K562 (cell line): ENCODE data around the gene ZNF48. TPM values are rescaled to one million over a fixed set of nuclear protein-coding genes. Genes with fewer than 3 reads are reported as not detected.

ENCODE experiments used
- ATF1 ChIP-seq, 2 experiments: fragments of 450-650 bp in 1 of 2; IDR thresholded peaks; 2 replicates each; pipeline ENCODE4 v1.6.1; 2016; ENCODE audit warnings: missing compliant biosample characterization in 1 of 2, missing genetic modification characterization in 1 of 2
- CBX2 ChIP-seq: fragments of 200-600 bp; sonication (generic); IDR thresholded peaks from one replicate; pipeline ENCODE4 v1.6.1; 2012; ENCODE audit warnings: mild to moderate bottlenecking, low read length, inconsistent platforms; ENCODE audit not compliant: insufficient read depth, poor library complexity, severe bottlenecking
- EHMT2 ChIP-seq: fragments of 450-650 bp; IDR thresholded peaks from 2 replicates; pipeline ENCODE4 v1.6.1; 2018; ENCODE audit warnings: antibody characterized with exemption
- HMGN3 ChIP-seq: IDR thresholded peaks from 2 replicates; pipeline ENCODE4 v1.6.1; 2011; ENCODE audit warnings: borderline replicate concordance, low read depth, mild to moderate bottlenecking, mixed read lengths, low read length; ENCODE audit not compliant: insufficient read length; ENCODE audit errors: extremely low read depth
- KAT2B ChIP-seq: IDR thresholded peaks from one replicate; pipeline ENCODE4 v1.6.1; 2012; ENCODE audit warnings: low read depth, mild to moderate bottlenecking, control low read depth, inconsistent platforms, low read length, moderate library complexity
- LCOR ChIP-seq: sonication (generic); formaldehyde crosslinking; IDR thresholded peaks from 2 replicates; pipeline ENCODE4 v1.8.0; 2022; ENCODE audit warnings: mild to moderate bottlenecking, missing genetic modification reagents
- MLLT1 ChIP-seq, 2 experiments: fragments of 450-650 bp; IDR thresholded peaks; 2 replicates each; pipeline ENCODE4 v1.6.1; 2016
- NR2F6 ChIP-seq: fragments of 450-650 bp; formaldehyde crosslinking; IDR thresholded peaks from 2 replicates; pipeline ENCODE4 v1.4.0; 2020; ENCODE audit warnings: mild to moderate bottlenecking
- PCBP1 ChIP-seq: fragments of 200-400 bp; formaldehyde crosslinking; IDR thresholded peaks from 2 replicates; pipeline ENCODE4 v1.6.1; 2018; ENCODE audit warnings: mild to moderate bottlenecking, low read depth, low read length; ENCODE audit not compliant: poor library complexity, severe bottlenecking
- POLR2A ChIP-seq: fragments of 450-650 bp; conservative IDR thresholded peaks from 2 replicates; pipeline ENCODE4 v1.6.1; 2016
- POLR2H ChIP-seq: IDR thresholded peaks from 2 replicates; pipeline ENCODE4 v1.6.1; 2016; ENCODE audit warnings: missing genetic modification characterization, low read depth, mild to moderate bottlenecking, control low read depth, missing compliant biosample characterization, moderate library complexity
- PRPF4 ChIP-seq: fragments of 200-400 bp; formaldehyde crosslinking; IDR thresholded peaks from one replicate; pipeline ENCODE4 v1.6.1; 2017; ENCODE audit warnings: low read length, low read depth, mild to moderate bottlenecking; ENCODE audit not compliant: insufficient read depth, poor library complexity, severe bottlenecking
- RBM39 ChIP-seq: fragments of 200-400 bp; formaldehyde crosslinking; optimal IDR thresholded peaks from 2 replicates; pipeline ENCODE3; 2018; ENCODE audit warnings: low read depth, low read length
- RNF2 ChIP-seq: sonication (generic); IDR thresholded peaks from 2 replicates; pipeline ENCODE4 v1.6.1; 2016
- ZBTB40 ChIP-seq, 2 experiments: fragments of 450-650 bp in 1 of 2; sonication (generic) in 1 of 2; formaldehyde crosslinking in 1 of 2; IDR thresholded peaks; 2 replicates each; pipeline versions ENCODE4 v1.7.1 to v1.9.0; 2016 to 2022; ENCODE audit warnings: inconsistent platforms in 1 of 2, mild to moderate bottlenecking in 1 of 2, missing genetic modification reagents in 1 of 2
- ZNF384 ChIP-seq: IDR thresholded peaks from 2 replicates; pipeline ENCODE4 v1.6.1; 2012; ENCODE audit warnings: low read depth, low read length, improper control_type of control experiment
- ZNF41 ChIP-seq: fragments of 250-450 bp; sonication (Bioruptor Pico); conservative IDR thresholded peaks from 2 replicates; pipeline ENCODE4 v1.4.0; 2020; ENCODE audit warnings: mild to moderate bottlenecking
- ZNF445 ChIP-seq: fragments of 250-450 bp; sonication (Bioruptor Pico); IDR thresholded peaks from 2 replicates; pipeline ENCODE4 v1.4.0; 2020; ENCODE audit warnings: low read depth, mild to moderate bottlenecking, moderate library complexity
- polyA plus RNA-seq, 8 experiments: library from polyadenylated mRNA; depleted of rRNA in 4 of 8; stranded (reverse) in 5 of 8; unstranded in 3 of 8; fragments of >200 nt; fragmentation: Nextera tagmentation in 2 of 8; fragmentation: Illumina TruSeq in 1 of 8; extraction: Ambion mirVana in 2 of 8; extraction: Trizol in 1 of 8; gene quantifications; 2 replicates each; pipeline versions ENCODE4 v1.2.1 to v1.2.3, GENCODE V29; 2011 to 2014; ENCODE audit warnings: inconsistent platforms in 1 of 8, missing spikeins in 1 of 8
- total RNA-seq, 7 experiments: library from RNA; depleted of rRNA in 6 of 7; stranded (reverse); fragments of >200 nt in 6 of 7; fragmentation: Illumina TruSeq in 2 of 7; extraction: Trizol in 2 of 7; gene quantifications; 2 replicates each; pipeline versions ENCODE4 v1.2.1 to v1.2.3, GENCODE V29; 2011 to 2021; ENCODE audit warnings: low replicate concordance in 1 of 7

ZNF48 gene
- total and polyA plus RNA-seq, 9 of the 15 experiments (the other 6 are each of a cell fraction or from before 2014, with no cell fraction given): 0.38 to 11.6 (median 4.7) TPM

GRCh38 chr16:30370456-30371247 is 24.6 kb upstream of the ZNF48 start, which contains the start of gene TBC1D10B (continued):
- peak in 1 of 2 experiments; percentile 98; a peak in 2 of 4 replicates for TF ChIP-seq MLLT1 (IDR thresholded peaks at IDR 0.05)
- no peak for TF ChIP-seq KAT2B
- TF ChIP-seq PRPF4: no peak
- TF ChIP-seq PCBP1: no peak
- no peak for TF ChIP-seq ATF1 (CRISPR knock-in tag; IDR thresholded peaks at IDR 0.05)
- peak; percentile 97 for TF ChIP-seq ATF1 (tag; IDR thresholded peaks at IDR 0.05)
- TF ChIP-seq CBX2: no peak
- TF ChIP-seq LCOR (CRISPR knock-in tag): peak; percentile 95
- TF ChIP-seq ZNF384: no peak
- TF ChIP-seq NR2F6 (CRISPR knock-in tag): no peak
- peak; percentile 60 for TF ChIP-seq HMGN3
- no peak for TF ChIP-seq POLR2A
- TF ChIP-seq ZNF41 (CRISPR knock-in tag): no peak
- no peak for TF ChIP-seq ZNF445 (CRISPR knock-in tag)
- TF ChIP-seq POLR2H: no peak
- TF ChIP-seq EHMT2: no peak
- TF ChIP-seq ZBTB40 (IDR thresholded peaks at IDR 0.05): peak; percentile 82
- no peak for TF ChIP-seq ZBTB40 (CRISPR knock-in tag; IDR thresholded peaks at IDR 0.05)
- no peak for TF ChIP-seq RNF2
- no peak for TF ChIP-seq RBM39
